ENCODE data around the gene R3HDM4. TPM values are rescaled to one million over a fixed set of nuclear protein-coding genes. Genes with fewer than 3 reads are reported as not detected.
A peak's percentile ranks its signal among the peaks of the same experiment; 100 is the strongest.

R3HDM4 gene
- total and polyA plus RNA-seq, 9 of the 15 experiments (the other 6 are each of a cell fraction or from before 2014, with no cell fraction given) = 3.2 to 154 (median 59.0) TPM

GRCh38 chr19:917323-918151 is 4.5 kb upstream of the R3HDM4 start, which contains the start of gene KISS1R (continued):
- no peak for TF ChIP-seq NR2C1 (IDR thresholded peaks at IDR 0.05)
- no peak for TF ChIP-seq NR2C1 (tag; IDR thresholded peaks at IDR 0.05)
- TF ChIP-seq SREBF1 (IDR thresholded peaks at IDR 0.05; ENCODE audit: borderline replicate concordance, low read depth, low read length) = no peak
- TF ChIP-seq TOE1 (IDR thresholded peaks at IDR 0.05; ENCODE audit: borderline replicate concordance) = no peak
- TF ChIP-seq TOE1 (CRISPR knock-in tag; IDR thresholded peaks at IDR 0.05; ENCODE audit: borderline replicate concordance, low read depth) = no peak; the same call in 1 of the 2 replicates
- TF ChIP-seq, protein P1, sequence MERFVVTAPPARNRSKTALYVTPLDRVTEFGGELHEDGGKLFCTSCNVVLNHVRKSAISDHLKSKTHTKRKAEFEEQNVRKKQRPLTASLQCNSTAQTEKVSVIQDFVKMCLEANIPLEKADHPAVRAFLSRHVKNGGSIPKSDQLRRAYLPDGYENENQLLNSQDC (CRISPR knock-in tag; IDR thresholded peaks at IDR 0.05) = no peak
- TF ChIP-seq CREB1 (IDR thresholded peaks at IDR 0.05) = peak; percentile 78
- peak; percentile 82 for TF ChIP-seq CREB1 (CRISPR knock-in tag; IDR thresholded peaks at IDR 0.05)
- no peak for TF ChIP-seq RBM22 (IDR thresholded peaks at IDR 0.05; ENCODE audit: low read depth, low read length, poor library complexity, severe bottlenecking)
- TF ChIP-seq ZNF778 (CRISPR knock-in tag; IDR thresholded peaks at IDR 0.05) = no peak
- TF ChIP-seq SRSF3 (IDR thresholded peaks at IDR 0.05; ENCODE audit: insufficient read depth, low read length) = no peak
- no peak for TF ChIP-seq ZNF57 (CRISPR knock-in tag; IDR thresholded peaks at IDR 0.05)
- no peak for TF ChIP-seq CEBPG (CRISPR knock-in tag; IDR thresholded peaks at IDR 0.05)
- no peak for TF ChIP-seq CEBPG (tag; conservative IDR thresholded peaks at IDR 0.05 in 1 of 2, IDR thresholded peaks at IDR 0.05 in 1 of 2)
- peak; percentile 49; the same call in 1 of the 2 replicates for TF ChIP-seq TCF3 (CRISPR knock-in tag; IDR thresholded peaks at IDR 0.05)
- peak; percentile 50; the same call in 1 of the 2 replicates for TF ChIP-seq ZBTB12 (CRISPR knock-in tag; IDR thresholded peaks at IDR 0.05)
- TF ChIP-seq NR2F6 (CRISPR knock-in tag; IDR thresholded peaks at IDR 0.05) = no peak
- peak; percentile 96 for TF ChIP-seq ZBTB33 (CRISPR knock-in tag; IDR thresholded peaks at IDR 0.05)
- no peak for TF ChIP-seq SIN3B (IDR thresholded peaks at IDR 0.05; ENCODE audit: low read depth)
- 0 out of 2 replicates have a peak, but pooled peaks have one; percentile 13 for TF ChIP-seq SMARCA4 (IDR thresholded peaks at IDR 0.05)
- peak; percentile 57; the same call in 1 of the 2 replicates for TF ChIP-seq MECOM (CRISPR knock-in tag; IDR thresholded peaks at IDR 0.05)
- TF ChIP-seq ZNF316 (IDR thresholded peaks at IDR 0.05) = no peak
- TF ChIP-seq ZNF436 (CRISPR knock-in tag; IDR thresholded peaks at IDR 0.05) = peak; percentile 100
- TF ChIP-seq RBM14 (IDR thresholded peaks at IDR 0.05; ENCODE audit: borderline replicate concordance, insufficient read depth, low read depth, low read length) = 0 out of 2 replicates have a peak, but pooled peaks have one; percentile 34
- TF ChIP-seq TEAD2 (tag; IDR thresholded peaks at IDR 0.05) = no peak
- no peak for TF ChIP-seq KHSRP (IDR thresholded peaks at IDR 0.05)
- TF ChIP-seq ZNF224 (CRISPR knock-in tag; IDR thresholded peaks at IDR 0.05) = 0 out of 2 replicates have a peak, but pooled peaks have one; percentile 62
- no peak for TF ChIP-seq YBX1 (IDR thresholded peaks at IDR 0.05)

All from K562 (cell line).